RPMI7951 (cell line): Measurements from ENCODE around the gene RNASE11. TPM values are rescaled to one million over a fixed set of nuclear protein-coding genes. Genes with fewer than 3 reads are reported as not detected.
"Not testable (repeated sequence)": the region's sequence is repeated elsewhere in the genome, so short reads cannot be mapped to it uniquely, and the experiment has no call there.

ENCODE experiments used
- DNase-seq: peaks from one replicate; pipeline ENCODE4 v3.0.0-alpha.2; 2012; ENCODE audit warnings: low read depth
- total RNA-seq: library from RNA; depleted of rRNA; stranded (reverse); fragments of >200 nt; shearing (Covaris generic); gene quantifications from 2 replicates; pipeline ENCODE4 v1.2.3, GENCODE V29; 2014

RNASE11 gene
- total RNA-seq, 1 experiment from 2014 or later = not detected

DNA sequence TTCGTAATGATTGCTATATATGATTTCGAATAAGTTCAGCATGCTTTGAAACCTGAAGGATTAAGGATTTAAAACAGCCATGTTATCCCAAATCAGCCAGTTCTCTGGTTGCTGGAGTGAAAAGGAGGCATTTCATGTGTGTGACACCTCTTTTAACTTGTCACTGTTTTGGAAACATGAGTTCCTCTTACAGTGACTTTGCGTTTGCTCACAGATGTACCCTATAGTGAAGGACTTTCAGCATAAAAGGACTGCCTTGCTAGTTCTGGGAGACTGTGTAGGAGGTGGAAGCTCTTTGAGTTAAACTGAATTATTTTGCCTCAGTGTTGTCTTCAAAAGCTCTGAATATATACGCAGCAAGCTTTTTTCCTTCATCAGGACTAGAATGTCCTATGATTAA is 7.6 kb downstream of the RNASE11 start:
- DNase-seq = no peak

DNA sequence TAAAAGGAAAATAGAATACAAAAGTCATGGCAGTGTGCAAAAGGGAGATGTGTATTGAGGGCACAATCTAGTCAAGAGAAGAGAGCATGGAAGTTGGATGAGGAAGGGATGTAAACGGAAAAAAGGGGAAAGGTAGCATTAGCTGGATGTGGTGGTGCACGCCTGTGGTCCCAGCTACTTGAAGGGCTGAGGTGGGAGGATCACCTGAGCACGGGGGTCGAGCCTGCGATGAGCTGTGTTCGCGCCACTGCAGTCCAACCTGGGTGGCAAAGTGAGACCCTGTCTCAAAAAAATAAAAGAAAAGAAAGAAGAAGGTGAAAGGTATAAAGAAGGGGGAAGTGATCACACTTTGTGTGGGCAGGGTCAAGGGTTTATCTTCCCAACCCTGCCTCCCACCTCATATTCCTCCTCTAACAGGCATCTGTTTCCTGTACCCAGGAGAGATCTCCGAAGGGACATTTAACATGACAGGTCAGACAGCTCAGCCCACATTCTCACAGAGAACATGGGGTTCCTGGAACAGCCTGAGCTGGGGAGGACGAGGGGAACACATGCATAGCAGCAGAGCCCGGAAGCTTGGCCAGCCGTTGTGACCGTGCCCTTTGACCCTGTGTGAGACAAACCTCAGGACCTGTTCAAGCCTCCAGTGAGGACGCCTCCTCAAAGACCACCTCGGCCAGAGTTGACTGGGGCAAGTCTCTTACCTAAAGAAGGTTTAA is 8.9 kb downstream of the RNASE11 start:
- DNase-seq = no peak

DNA sequence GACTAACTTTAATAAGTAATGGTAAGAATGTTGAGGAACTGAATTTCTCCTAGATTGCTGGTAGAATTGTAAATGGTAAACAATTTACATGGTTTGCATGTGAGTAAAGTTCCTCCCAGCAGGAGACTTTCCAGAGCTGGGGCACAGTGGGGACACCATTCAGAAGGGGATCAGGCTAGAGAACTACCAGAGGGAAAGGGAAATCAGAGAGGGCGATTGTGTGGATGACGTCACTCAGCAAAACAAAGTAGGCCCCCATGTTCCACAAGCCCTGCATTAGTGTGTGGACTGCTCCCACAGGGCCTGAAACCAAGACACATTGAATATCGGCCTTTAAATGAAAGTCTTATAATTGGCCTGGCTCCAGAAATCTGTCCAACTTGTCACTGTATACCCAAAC is 9.5 kb downstream of the RNASE11 start:
- DNase-seq = no peak

DNA sequence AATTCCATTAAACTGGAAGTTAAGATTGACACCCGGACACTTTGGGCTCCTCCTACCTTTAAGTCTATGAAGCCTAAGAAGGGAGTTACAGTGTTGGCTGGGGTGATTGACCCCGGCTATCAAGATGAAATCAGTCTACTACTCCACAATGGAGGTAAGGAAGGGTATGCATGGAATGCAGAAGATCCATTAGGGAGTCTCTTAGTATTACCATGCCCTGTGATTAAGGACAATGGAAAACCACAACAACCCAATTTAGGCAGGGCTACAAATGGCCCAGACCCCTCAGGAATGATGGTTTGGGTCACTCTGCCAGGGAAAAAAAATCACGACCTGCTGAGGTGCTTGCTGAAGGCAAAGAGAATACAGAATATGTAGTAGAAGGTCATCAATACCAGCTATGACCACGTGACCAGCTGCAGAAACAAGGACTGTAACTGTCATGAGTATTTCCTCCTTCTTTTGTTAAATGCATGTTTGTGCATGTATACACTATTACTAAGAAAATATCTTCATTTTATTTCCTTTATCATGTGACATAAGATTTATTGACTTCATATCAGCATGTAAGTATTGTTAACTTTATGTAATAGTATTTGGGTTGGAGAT is 15.3 kb downstream of the RNASE11 start:
- not testable (repeated sequence) for DNase-seq

DNA sequence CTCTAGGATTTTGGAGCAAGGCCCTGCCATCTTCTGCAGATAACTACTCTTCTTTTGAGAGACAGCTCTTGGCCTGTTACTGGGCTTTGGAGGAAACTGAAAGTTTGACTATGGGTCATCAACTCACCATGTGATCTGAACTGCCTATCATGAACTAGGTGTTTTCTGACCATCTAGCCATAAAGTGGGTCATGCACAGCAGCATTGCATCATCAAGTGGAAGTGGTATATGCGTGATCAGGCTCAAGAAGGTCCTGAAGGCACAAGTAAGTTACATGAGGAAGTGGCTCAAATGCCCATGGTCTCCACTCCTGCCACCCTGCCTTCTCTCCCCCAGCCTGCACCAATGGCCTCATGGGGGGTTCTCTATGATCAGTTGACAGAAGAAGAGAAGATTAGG is 17.1 kb downstream of the RNASE11 start:
- not testable (repeated sequence) for DNase-seq

DNA sequence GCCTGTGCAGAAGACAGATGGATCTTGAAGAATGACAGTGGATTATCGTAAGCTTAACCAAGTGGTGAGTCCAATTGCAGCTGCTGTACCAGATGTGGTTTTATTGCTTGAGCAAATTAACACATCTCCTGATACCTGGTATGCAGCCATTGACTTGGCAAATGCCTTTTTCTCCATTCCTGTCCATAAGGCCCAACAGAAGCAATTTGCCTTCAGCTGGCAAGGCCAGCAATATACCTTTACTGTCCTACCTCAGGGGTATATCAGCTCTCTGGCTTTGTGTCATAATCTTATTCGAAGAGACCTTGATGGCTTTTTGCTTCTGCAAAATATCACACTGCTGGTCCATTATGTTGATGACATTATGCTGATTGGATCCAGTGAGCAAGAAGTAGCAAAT is 17.9 kb downstream of the RNASE11 start:
- DNase-seq = not testable (repeated sequence)

DNA sequence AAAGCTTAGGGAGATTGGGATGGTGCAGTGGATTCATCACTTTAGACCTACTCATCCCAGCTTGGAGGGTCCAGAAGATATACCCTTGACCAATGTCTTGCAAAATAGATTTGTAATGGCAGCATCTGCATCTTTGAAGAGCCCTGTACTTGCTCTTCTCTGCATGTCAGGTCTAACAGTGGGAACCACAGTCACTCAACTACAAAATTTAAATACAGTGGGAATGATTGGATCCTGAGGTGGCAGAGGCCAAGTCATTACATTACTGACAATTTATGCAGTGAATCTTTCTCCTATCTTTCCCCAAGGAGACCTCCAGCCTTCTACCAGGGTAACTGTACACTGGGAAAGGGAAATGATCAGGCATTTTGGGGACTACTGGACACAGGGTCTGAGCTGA is 18.7 kb downstream of the RNASE11 start:
- DNase-seq = no peak

DNA sequence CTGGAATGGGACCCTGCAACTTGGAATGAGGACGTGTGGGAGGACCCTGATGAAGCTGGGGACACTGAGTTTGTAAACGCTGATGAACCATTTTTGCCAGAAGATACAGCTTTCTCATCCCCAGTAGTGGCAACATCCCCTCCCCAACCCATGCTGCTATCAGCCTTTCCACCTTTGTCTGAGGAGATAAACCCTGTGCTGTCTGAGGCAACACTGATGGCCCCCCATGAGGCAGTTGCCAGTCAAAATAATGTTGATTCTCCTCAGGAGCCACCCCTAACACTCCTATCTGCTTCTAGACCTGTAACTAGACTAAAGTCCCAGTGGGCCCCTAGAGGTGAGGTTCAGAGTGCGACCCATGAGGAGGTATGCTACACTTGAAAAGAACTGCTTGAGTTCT is 19.4 kb downstream of the RNASE11 start:
- DNase-seq = no peak

DNA sequence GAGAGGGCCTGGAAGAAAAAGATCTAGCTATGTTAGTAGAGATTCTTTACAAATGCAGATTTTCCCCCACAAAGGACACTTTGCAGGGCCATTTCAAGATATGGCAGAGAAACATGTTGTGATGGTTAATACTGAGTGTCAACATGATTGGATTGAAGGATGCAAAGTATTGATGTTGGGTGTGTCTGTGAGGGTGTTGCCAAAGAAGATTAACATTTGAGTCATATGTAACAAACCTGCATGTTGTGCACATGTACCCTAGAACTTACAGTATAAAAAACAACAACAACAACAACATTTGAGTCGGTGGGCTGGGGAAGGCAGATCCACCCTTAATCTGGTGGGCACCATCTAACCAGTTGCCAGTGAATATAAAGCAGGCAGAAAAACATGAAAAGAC is 20.6 kb downstream of the RNASE11 start:
- DNase-seq = not testable (repeated sequence)

DNA sequence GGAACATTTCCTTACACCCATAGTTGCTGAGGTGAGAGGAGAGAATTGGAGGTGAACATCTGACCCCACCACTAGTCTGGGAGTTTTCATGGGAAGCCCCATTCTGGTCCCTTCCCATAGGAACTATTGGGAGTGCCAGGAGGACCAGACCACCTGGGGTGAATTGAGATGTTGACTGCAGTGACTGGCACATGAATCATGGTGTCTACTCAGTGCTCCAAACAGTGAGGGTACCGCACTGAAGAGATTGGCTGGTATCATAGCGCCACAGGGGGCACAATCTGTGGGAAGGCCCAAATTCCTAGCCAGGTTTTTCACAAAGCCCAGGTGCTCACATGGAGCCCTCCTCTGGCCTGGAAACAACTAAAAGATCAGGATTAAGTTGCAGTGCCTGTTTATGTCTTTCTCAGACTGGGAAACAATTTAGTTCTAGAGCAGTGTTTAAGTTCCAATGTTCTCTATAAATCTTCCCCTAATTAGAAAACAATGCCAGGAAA is 23.3 kb downstream of the RNASE11 start:
- DNase-seq = no peak

DNA sequence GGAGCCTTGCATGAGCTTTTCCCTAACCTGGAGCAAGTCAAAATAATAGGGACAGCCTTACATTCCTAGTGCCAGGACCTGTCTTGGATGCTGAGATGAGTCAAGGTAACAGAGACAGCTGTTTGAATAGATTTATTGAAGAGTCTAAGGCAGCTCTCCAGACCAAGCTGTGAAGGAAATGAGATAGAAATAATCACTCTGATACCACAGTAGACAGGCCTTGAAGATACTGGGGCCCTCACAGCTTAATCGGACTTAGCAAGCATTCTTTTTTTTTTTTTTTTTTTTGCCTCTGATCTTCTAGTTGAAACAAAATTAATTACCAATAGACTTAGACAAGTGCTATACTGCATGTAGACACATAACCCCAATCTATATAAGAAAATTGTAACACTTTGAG is 23.8 kb downstream of the RNASE11 start:
- no peak for DNase-seq

DNA sequence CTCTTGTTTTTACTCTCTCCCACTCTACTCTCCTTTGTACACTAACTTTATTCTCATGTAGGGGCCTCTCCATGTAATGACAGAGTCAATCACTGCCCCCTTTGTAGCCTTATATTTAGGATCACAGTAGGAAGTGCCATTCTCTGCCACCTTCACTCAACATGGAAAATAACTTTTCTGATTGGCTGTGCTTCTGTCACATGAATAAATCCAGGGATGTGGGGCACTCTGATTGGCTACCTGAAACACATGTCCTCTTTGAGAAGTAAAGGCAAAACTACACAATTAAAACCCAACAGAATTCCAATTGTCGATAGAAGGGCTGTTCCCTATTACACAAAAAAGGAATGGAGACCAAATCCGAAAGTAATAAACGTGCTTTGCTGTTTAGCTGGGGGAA is 26.8 kb downstream of the RNASE11 start, which contains the start of gene RNASE9:
RNASE9 (minus strand) TSS at position 87 of the 400 bp plus-strand sequence.
- peak; percentile 12 for DNase-seq

DNA sequence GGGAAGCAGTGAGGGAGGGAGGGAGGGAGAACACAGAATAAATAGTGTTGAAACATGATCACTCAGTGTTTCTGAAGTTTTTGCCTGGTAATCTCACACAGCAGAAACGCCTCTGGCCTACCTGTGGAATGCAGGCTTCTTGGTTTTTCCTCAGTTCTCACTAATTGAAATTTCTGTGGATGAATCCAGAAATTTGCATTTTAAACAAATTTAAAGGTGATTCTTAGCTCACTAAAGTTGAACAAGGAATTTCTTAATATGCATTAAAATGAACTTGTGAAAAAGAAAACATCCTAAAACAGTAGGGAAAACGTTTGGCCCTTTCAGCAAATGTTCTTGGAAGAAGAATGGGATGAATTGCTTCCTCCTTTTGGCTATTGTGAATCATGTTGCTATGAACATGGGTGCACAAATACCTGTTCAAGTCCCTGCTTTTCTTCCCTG is 28.3 kb downstream of the RNASE11 start:
- no peak for DNase-seq

DNA sequence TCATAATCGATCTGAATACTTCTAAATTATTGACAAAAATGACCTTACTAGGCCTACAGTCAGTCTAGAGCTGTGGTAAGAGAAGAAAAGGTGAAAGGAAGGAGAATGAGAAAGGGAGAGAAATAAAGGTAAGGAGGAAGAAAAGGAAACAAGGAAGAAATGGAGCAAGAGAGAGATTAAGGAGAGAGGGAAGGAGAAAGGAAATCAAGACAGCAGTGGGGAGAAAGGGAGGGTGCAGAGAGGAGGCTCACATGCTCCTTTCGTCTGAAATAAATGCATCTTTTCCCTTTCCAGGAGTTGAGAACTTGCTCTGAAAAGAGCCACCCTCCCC is 30.6 kb downstream of the RNASE11 start:
- DNase-seq = no peak

DNA sequence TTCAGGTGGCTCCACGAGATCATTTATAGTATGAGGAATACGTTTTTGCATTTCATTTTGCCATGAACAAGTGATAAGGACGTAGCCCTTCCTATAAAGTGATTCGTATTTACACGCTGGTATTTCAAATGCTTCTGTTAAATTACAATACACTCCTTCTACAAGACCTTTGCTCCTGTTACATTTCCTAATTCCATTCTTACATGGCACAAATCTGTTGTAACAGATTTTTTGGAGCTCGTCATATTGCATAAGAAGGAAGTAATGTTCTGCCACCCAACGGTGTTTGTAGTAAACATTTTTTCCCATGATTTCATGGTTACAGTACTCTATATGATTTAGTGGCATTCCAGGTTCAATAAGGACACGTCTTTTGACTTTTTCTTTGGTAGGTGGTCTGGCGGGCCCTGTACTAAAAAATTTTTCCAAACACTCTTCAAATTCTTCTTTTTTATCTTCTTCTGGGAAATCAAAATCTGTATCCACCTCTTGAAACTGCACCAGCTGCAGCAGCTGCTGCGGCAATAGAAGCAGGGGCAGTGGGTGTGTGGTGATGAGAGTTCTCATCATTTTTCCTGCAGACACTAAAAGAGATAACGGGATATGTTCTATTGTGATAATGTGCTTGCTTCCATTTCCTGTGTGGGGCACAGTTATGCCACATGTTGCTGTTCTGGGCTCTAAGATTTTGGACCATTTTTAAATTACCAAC is 31.1 kb downstream of the RNASE11 start:
- DNase-seq = no peak

DNA sequence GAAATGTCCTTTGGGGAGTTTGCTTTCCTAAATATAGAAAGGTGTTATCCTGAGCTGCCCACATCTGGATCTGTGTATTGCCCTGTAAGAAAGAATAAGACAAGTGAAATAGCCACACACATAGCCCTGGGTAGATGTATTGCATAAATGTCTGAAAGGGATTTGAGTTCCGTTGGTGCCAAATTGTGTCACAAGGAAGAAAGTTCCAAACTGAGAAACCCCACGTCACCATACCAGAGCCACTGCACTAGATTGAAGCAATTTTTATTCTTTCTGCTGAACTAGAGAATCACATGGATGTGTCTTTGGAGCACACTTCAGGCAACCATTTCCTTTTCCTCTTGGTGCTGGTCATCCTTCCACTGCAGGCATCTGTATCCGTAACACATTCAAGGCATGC is 32.0 kb downstream of the RNASE11 start:
- DNase-seq = no peak

DNA sequence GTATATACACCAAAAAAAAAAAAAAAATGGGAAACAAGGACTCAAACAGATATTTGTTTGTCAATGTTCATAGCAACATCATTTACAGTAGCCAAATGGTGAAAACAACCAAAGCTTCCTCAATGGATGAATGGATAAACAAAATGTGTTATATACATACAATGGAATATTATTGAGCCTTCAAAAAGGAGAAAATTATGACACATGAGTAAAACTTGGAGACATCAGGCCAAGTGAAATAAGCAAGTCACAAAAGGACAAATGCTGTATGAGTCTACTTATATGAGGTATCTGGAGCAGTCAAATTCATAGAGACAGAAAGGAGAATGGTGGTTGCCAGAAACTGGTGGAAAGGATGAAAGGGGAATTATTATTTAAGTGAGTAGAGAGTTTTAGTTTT is 34.8 kb downstream of the RNASE11 start:
- no peak for DNase-seq

DNA sequence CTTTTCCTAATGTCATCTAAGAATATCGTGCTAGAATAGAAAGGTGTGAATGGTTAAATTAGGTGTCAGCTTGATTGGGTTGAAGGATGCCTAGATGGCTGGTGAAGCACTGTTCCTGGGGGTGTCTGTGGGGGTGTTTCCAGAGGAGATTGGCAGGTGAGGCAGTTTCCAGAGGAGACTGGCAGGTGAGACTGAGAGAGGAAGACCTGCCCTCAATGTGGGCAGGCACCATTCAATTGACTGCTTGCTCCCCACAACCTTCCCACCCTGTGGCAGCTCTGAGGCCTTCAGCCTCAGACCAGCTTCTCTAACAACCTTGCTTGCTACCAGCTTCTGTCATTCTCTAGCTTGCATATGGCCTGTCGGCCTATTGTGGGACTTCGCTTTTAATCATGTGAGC is 36.2 kb downstream of the RNASE11 start:
- no peak for DNase-seq

DNA sequence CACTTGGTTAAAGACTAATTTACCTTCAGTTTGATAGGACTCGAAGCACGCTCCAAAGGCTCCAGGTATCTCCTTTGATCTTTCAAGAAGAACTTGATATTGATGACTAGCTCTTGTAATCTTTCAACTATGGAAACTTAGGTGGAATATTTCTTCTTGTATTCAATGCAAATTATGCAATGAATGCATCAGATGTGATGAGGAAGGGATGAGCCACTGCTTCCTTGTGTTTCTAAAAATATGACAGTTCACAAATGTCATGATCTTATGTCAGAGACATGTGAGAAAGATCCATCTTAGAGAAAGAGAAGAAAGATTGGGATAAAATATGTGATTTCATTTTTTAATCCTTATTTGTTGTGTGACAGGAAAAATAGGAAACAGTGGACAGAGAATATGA is 36.9 kb downstream of the RNASE11 start:
- DNase-seq = no peak

DNA sequence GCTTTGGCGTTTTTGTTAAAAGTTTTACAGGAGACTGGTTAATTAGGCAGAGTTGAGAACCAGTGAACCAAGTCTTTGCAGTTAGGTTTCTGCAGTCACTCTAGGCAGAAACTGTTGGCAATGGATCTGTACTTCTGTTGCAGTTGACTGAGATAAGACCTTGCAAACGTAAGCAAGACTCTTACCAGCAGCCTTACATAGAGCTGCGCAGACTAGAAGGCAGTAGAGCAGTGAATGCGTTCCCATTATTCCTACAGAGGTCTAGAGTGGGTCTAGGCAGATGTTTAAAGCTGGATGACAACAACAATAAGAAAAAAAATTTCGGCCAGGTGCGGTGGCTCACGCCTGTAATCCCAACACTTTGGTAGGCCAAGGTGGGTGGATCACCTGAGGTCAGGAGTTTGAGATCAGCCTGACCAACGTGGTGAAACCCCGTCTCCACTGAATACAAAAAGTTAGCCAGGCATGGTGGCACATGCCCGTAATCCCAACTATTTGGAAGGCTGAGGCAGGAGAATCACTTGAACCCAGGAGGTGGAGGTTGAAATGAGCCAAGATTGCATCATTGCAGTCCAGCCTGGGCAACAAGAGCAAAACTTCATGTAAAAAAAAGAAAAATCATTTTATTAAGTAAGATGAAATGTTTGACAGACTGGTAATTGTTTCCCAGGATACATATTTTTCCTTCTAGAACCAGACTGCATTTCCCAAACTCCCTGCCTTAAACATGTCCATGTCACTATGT is 39.2 kb downstream of the RNASE11 start:
- no peak for DNase-seq

DNA sequence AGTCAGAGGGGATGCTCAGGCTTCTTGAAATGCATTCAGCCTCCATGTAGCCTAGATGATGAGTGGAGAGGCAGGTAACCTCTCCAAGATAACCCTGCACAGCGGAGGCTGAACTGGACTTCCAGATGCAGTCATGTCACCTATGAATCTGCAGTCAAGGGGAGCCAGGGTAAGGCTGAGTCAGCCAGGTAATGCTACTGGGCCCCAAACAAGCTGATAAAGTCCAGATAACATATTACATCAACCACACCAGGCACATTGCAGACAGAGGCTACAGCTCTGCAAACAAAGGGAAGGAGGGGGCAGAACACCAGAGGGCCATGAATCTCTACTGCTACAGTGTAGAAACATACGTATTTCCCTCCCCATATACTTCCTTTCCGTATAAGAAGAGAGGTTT is 40.9 kb downstream of the RNASE11 start:
- DNase-seq = no peak

DNA sequence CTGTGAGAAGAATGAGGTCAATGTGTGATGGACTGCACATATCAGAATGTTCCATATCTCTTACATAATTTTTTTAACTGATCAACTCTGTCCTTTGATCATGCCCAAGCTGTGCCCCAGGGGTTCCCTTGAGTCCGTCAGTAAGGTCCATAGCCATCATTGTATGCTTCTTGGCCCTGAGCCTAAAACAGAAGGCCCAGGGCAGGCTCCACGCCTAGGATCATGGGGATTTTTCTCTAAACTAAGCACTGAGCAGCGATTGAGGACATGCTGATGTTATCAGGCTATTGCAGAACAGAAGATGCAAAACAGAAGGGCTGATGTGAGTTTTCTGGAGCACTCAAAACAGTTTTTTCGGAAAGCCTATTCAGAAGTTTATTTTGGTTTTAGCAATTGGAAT is 47.9 kb downstream of the RNASE11 start:
- no peak for DNase-seq
